K562 (cell line): ENCODE results near the gene ERAL1. TPM values are rescaled to one million over a fixed set of nuclear protein-coding genes. Genes with fewer than 3 reads are reported as not detected.

Experiments
- microRNA counts: library from miRNA; unstranded; fragments of <30 nt; microRNA quantifications from one replicate; lab custom pipeline; 2016
- microRNA-seq: library from miRNA; unstranded; fragments of <30 nt; microRNA quantifications from one replicate; pipeline ENCODE4, GENCODE V29; 2018; ENCODE audit warnings: borderline microRNAs expressed
- polyA plus RNA-seq, 8 experiments: library from polyadenylated mRNA; depleted of rRNA in 4 of 8; stranded (reverse) in 5 of 8; unstranded in 3 of 8; fragments of >200 nt; fragmentation: Nextera tagmentation in 2 of 8; fragmentation: Illumina TruSeq in 1 of 8; extraction: Ambion mirVana in 2 of 8; extraction: Trizol in 1 of 8; gene quantifications; 2 replicates each; pipeline versions ENCODE4 v1.2.1 to v1.2.3, GENCODE V29; 2011 to 2014; ENCODE audit warnings: inconsistent platforms in 1 of 8, missing spikeins in 1 of 8
- small RNA-seq: library from RNA; depleted of rRNA; stranded (forward); fragments of <200 nt; gene quantifications from one replicate; pipeline ENCODE3, GENCODE V24; 2014
- total RNA-seq, 7 experiments: library from RNA; depleted of rRNA in 6 of 7; stranded (reverse); fragments of >200 nt in 6 of 7; fragmentation: Illumina TruSeq in 2 of 7; extraction: Trizol in 2 of 7; gene quantifications; 2 replicates each; pipeline versions ENCODE4 v1.2.1 to v1.2.3, GENCODE V29; 2011 to 2021; ENCODE audit warnings: low replicate concordance in 1 of 7

Gene ERAL1
- total and polyA plus RNA-seq, 9 of the 15 experiments (the other 6 are each of a cell fraction or from before 2014, with no cell fraction given): 37.5 to 351 (median 106) TPM

MicroRNA genes within 50 kb of the gene (microRNA counts, 767-probe panel; counts per million panel counts)
- microRNA hsa-miR-144-3p (lab: Ali Mortazavi, UCI) (5,694 counts per million, percentile 93 among the panel's probes with 10 or more counts), microRNA hsa-miR-451a (lab: Ali Mortazavi, UCI) (5,464 counts per million, percentile 92 among the panel's probes with 10 or more counts)

Small RNAs within 50 kb of the gene (microRNA-seq; reads per million reads assigned to microRNA genes)
- gene MIR451B: not detected

Small RNAs within 50 kb of the gene (small RNA-seq; reads per million reads assigned to genes)
- not detected for gene RF00019

Other genes with a start within 250 kb of the ERAL1 start
Only the 7 nearest of the 16 such genes appear.
- gene TLCD1, start 128.8 kb upstream of the ERAL1 start, total RNA-seq (2014; rRNA removed): 15.8 and 26.0 TPM in 2 replicates
- 19.7 and 21.7 TPM in 2 replicates for gene TLCD1, start 128.8 kb upstream of the ERAL1 start, total RNA-seq (2014; rRNA removed; fragmentation: Illumina TruSeq; extraction: Trizol)
- gene TLCD1, start 128.8 kb upstream of the ERAL1 start, total RNA-seq (2015; rRNA removed; fragmentation: Illumina TruSeq; extraction: Trizol): 15.7 and 18.1 TPM in 2 replicates
- gene TLCD1, start 128.8 kb upstream of the ERAL1 start, total RNA-seq (2021): 27.1 and 29.5 TPM in 2 replicates
- 17.2 and 33.2 TPM in 2 replicates for gene TLCD1, start 128.8 kb upstream of the ERAL1 start, polyA plus RNA-seq (2011; rRNA removed)
- 34.2 and 37.7 TPM in 2 replicates for gene TLCD1, start 128.8 kb upstream of the ERAL1 start, polyA plus RNA-seq (2014; fragmentation: Illumina TruSeq; extraction: Trizol)
- 10 to 100 TPM in 1 of 2 experiments, 1 to 10 TPM in 1; 6.8 to 10.2 TPM for gene TLCD1, start 128.8 kb upstream of the ERAL1 start, polyA plus RNA-seq (2014; fragmentation: Nextera tagmentation; extraction: Ambion mirVana)
- gene TLCD1, start 128.8 kb upstream of the ERAL1 start, polyA plus RNA-seq (2014; rRNA removed): 25.0 and 34.7 TPM in 2 replicates
- gene NEK8, start 126.2 kb upstream of the ERAL1 start, total RNA-seq (2014; rRNA removed): 4.6 and 5.8 TPM in 2 replicates
- gene NEK8, start 126.2 kb upstream of the ERAL1 start, total RNA-seq (2014; rRNA removed; fragmentation: Illumina TruSeq; extraction: Trizol): 3.9 TPM in 2 replicates
- 3.6 and 4.5 TPM in 2 replicates for gene NEK8, start 126.2 kb upstream of the ERAL1 start, total RNA-seq (2015; rRNA removed; fragmentation: Illumina TruSeq; extraction: Trizol)
- gene NEK8, start 126.2 kb upstream of the ERAL1 start, total RNA-seq (2021): 6.4 and 7.8 TPM in 2 replicates
- gene NEK8, start 126.2 kb upstream of the ERAL1 start, polyA plus RNA-seq (2011; rRNA removed): 16.6 and 17.7 TPM in 2 replicates
- 5.7 and 8.2 TPM in 2 replicates for gene NEK8, start 126.2 kb upstream of the ERAL1 start, polyA plus RNA-seq (2014; fragmentation: Illumina TruSeq; extraction: Trizol)
- gene NEK8, start 126.2 kb upstream of the ERAL1 start, polyA plus RNA-seq (2014; fragmentation: Nextera tagmentation; extraction: Ambion mirVana): 1 to 10 TPM in 1 of 2 experiments, under 1 TPM in 1; 0.98 to 1.6 TPM
- gene NEK8, start 126.2 kb upstream of the ERAL1 start, polyA plus RNA-seq (2014; rRNA removed): 7.6 and 10.3 TPM in 2 replicates
- gene TRAF4, start 111.0 kb upstream of the ERAL1 start, total RNA-seq (2014; rRNA removed): 75.4 and 112 TPM in 2 replicates
- gene TRAF4, start 111.0 kb upstream of the ERAL1 start, total RNA-seq (2014; rRNA removed; fragmentation: Illumina TruSeq; extraction: Trizol): 23.6 and 32.0 TPM in 2 replicates
- gene TRAF4, start 111.0 kb upstream of the ERAL1 start, total RNA-seq (2015; rRNA removed; fragmentation: Illumina TruSeq; extraction: Trizol): 45.6 and 52.6 TPM in 2 replicates
- gene TRAF4, start 111.0 kb upstream of the ERAL1 start, total RNA-seq (2021): 147 and 156 TPM in 2 replicates
- gene TRAF4, start 111.0 kb upstream of the ERAL1 start, polyA plus RNA-seq (2011; rRNA removed): 72.4 and 96.6 TPM in 2 replicates
- 85.4 and 87.7 TPM in 2 replicates for gene TRAF4, start 111.0 kb upstream of the ERAL1 start, polyA plus RNA-seq (2014; fragmentation: Illumina TruSeq; extraction: Trizol)
- gene TRAF4, start 111.0 kb upstream of the ERAL1 start, polyA plus RNA-seq (2014; fragmentation: Nextera tagmentation; extraction: Ambion mirVana): 1 to 10 TPM; 2.4 to 5.0 TPM
- gene TRAF4, start 111.0 kb upstream of the ERAL1 start, polyA plus RNA-seq (2014; rRNA removed): 108 and 121 TPM in 2 replicates
- gene FAM222B, start 12.2 kb upstream of the ERAL1 start, total RNA-seq (2014; rRNA removed): 7.4 and 14.0 TPM in 2 replicates
- gene FAM222B, start 12.2 kb upstream of the ERAL1 start, total RNA-seq (2014; rRNA removed; fragmentation: Illumina TruSeq; extraction: Trizol): 7.5 and 8.5 TPM in 2 replicates
- gene FAM222B, start 12.2 kb upstream of the ERAL1 start, total RNA-seq (2015; rRNA removed; fragmentation: Illumina TruSeq; extraction: Trizol): 8.5 TPM in 2 replicates
- gene FAM222B, start 12.2 kb upstream of the ERAL1 start, total RNA-seq (2021): 31.1 and 32.9 TPM in 2 replicates
- 7.3 and 8.3 TPM in 2 replicates for gene FAM222B, start 12.2 kb upstream of the ERAL1 start, polyA plus RNA-seq (2011; rRNA removed)
- gene FAM222B, start 12.2 kb upstream of the ERAL1 start, polyA plus RNA-seq (2014; fragmentation: Illumina TruSeq; extraction: Trizol): 34.5 and 34.6 TPM in 2 replicates
- 1 to 10 TPM; 4.0 to 6.7 TPM for gene FAM222B, start 12.2 kb upstream of the ERAL1 start, polyA plus RNA-seq (2014; fragmentation: Nextera tagmentation; extraction: Ambion mirVana)
- gene FAM222B, start 12.2 kb upstream of the ERAL1 start, polyA plus RNA-seq (2014; rRNA removed): 10.9 TPM in 2 replicates
- 41.7 and 47.7 TPM in 2 replicates for gene FLOT2, start 42.7 kb downstream of the ERAL1 start, total RNA-seq (2014; rRNA removed)
- 22.8 and 28.5 TPM in 2 replicates for gene FLOT2, start 42.7 kb downstream of the ERAL1 start, total RNA-seq (2014; rRNA removed; fragmentation: Illumina TruSeq; extraction: Trizol)
- 38.1 and 40.6 TPM in 2 replicates for gene FLOT2, start 42.7 kb downstream of the ERAL1 start, total RNA-seq (2015; rRNA removed; fragmentation: Illumina TruSeq; extraction: Trizol)
- gene FLOT2, start 42.7 kb downstream of the ERAL1 start, total RNA-seq (2021): 138 and 143 TPM in 2 replicates
- 90.8 and 99.7 TPM in 2 replicates for gene FLOT2, start 42.7 kb downstream of the ERAL1 start, polyA plus RNA-seq (2011; rRNA removed)
- 87.8 and 95.5 TPM in 2 replicates for gene FLOT2, start 42.7 kb downstream of the ERAL1 start, polyA plus RNA-seq (2014; fragmentation: Illumina TruSeq; extraction: Trizol)
- gene FLOT2, start 42.7 kb downstream of the ERAL1 start, polyA plus RNA-seq (2014; fragmentation: Nextera tagmentation; extraction: Ambion mirVana): 10 to 100 TPM; 17.5 to 30.1 TPM
- 72.2 and 72.7 TPM in 2 replicates for gene FLOT2, start 42.7 kb downstream of the ERAL1 start, polyA plus RNA-seq (2014; rRNA removed)
- gene DHRS13, start 48.1 kb downstream of the ERAL1 start, total RNA-seq (2014; rRNA removed): 52.3 and 56.7 TPM in 2 replicates
- 21.5 and 25.2 TPM in 2 replicates for gene DHRS13, start 48.1 kb downstream of the ERAL1 start, total RNA-seq (2014; rRNA removed; fragmentation: Illumina TruSeq; extraction: Trizol)
- 31.2 and 33.5 TPM in 2 replicates for gene DHRS13, start 48.1 kb downstream of the ERAL1 start, total RNA-seq (2015; rRNA removed; fragmentation: Illumina TruSeq; extraction: Trizol)
- 39.5 and 42.4 TPM in 2 replicates for gene DHRS13, start 48.1 kb downstream of the ERAL1 start, total RNA-seq (2021)
- gene DHRS13, start 48.1 kb downstream of the ERAL1 start, polyA plus RNA-seq (2011; rRNA removed): 26.9 and 36.3 TPM in 2 replicates
- gene DHRS13, start 48.1 kb downstream of the ERAL1 start, polyA plus RNA-seq (2014; fragmentation: Illumina TruSeq; extraction: Trizol): 30.2 and 32.3 TPM in 2 replicates
- under 1 TPM in 1 of 2 experiments, not detected in 1; 0.32 TPM for gene DHRS13, start 48.1 kb downstream of the ERAL1 start, polyA plus RNA-seq (2014; fragmentation: Nextera tagmentation; extraction: Ambion mirVana)
- gene DHRS13, start 48.1 kb downstream of the ERAL1 start, polyA plus RNA-seq (2014; rRNA removed): 44.9 and 53.3 TPM in 2 replicates
- gene PHF12, start 96.5 kb downstream of the ERAL1 start, total RNA-seq (2014; rRNA removed): 17.7 and 18.7 TPM in 2 replicates
- gene PHF12, start 96.5 kb downstream of the ERAL1 start, total RNA-seq (2014; rRNA removed; fragmentation: Illumina TruSeq; extraction: Trizol): 8.2 and 8.3 TPM in 2 replicates
- gene PHF12, start 96.5 kb downstream of the ERAL1 start, total RNA-seq (2015; rRNA removed; fragmentation: Illumina TruSeq; extraction: Trizol): 10.4 and 12.0 TPM in 2 replicates
- gene PHF12, start 96.5 kb downstream of the ERAL1 start, total RNA-seq (2021): 24.0 and 31.3 TPM in 2 replicates
- 13.5 and 27.0 TPM in 2 replicates for gene PHF12, start 96.5 kb downstream of the ERAL1 start, polyA plus RNA-seq (2011; rRNA removed)
- 19.9 and 21.4 TPM in 2 replicates for gene PHF12, start 96.5 kb downstream of the ERAL1 start, polyA plus RNA-seq (2014; fragmentation: Illumina TruSeq; extraction: Trizol)
- gene PHF12, start 96.5 kb downstream of the ERAL1 start, polyA plus RNA-seq (2014; fragmentation: Nextera tagmentation; extraction: Ambion mirVana): 1 to 10 TPM in 1 of 2 experiments, under 1 TPM in 1; 0.82 to 1.1 TPM
- 21.5 and 21.8 TPM in 2 replicates for gene PHF12, start 96.5 kb downstream of the ERAL1 start, polyA plus RNA-seq (2014; rRNA removed)